Measurements from ENCODE around the gene ACOT8.
"Not testable (repeated sequence)": the region's sequence is repeated elsewhere in the genome, so short reads cannot be mapped to it uniquely, and the experiment has no call there.

The ACOT8 gene

DNA sequence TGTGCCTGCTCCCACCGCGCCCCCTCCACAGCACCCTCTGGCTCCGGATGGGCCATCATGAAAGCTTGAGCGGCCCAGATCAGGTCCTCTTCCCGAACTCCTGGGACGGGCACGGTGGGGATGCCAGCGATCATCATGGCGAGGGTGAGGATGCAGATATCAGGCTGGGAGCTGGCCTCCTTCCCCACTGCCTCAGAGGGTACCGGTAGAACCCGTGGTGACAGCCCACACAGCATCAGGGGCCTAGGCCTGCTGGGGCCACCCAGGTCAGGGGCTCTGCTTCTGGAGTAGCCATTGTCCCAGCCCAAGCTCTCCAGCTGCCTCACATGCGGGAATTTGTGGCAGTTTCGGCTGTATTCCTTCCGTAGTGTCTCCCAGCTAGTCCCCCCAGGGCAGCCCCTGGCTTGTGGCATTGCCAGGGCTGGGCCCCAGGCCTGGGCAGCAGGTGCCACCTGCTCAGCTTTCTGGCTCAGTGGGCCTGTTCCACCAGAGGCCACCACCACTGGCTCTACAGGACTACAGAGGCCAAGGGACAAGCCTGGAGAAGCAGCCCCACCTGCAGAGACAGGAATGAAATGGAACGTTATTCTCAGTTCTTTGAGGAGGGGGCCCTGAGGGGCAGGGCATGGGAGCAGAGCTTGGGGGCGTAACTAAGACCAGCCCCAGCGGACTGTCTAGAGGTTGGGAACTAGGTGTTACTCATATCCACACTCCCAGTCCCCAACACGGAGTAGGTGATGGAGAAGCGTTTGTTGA lies 29.6 kb upstream of the ACOT8 start:
- no peak for DNase-seq

DNA sequence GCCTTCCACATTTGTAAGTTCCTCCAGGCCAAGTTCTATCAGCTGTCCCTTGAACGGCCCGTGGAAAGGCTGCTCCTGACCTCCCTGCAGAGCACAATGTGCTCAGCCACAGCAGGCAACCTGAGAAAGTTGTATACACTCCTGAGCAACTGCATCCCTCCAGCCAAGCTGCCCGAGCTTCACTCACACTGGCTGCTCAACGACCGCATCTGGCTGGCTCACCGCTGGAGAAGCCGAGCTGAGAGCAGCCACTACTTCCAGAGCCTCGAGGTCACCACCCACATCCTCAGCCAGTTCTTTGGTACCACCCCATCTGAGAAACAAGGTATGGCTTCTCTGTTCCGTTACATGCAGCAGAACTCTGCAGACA lies 25.9 kb upstream of the ACOT8 start:
- DNase-seq: no peak

DNA sequence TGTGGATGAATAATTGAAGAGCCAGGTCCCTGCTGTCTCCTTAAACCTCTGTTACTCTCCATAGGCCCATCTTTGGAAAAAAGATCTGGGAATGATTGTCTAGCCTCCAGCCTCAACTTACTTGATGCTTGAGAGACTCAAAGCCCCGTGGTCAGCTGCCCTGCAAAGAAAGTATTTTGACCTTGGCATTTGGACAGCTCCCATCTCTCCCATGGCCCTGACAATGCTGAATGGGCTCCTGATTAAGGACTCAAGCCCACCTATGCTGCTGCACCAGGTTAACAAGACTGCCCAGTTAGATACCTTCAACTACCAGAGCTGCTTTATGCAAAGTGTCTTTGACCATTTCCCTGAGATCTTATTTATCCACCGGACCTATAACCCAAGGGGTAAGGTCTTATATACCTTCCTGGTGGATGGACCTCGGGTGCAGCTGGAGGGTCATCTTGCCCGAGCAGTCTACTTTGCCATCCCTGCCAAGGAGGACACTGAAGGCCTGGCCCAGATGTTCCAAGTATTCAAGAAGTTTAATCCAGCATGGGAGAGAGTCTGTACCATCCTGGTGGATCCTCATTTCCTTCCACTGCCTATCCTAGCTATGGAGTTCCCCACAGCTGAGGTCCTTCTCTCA lies 25.4 kb upstream of the ACOT8 start:
- no peak for DNase-seq

DNA sequence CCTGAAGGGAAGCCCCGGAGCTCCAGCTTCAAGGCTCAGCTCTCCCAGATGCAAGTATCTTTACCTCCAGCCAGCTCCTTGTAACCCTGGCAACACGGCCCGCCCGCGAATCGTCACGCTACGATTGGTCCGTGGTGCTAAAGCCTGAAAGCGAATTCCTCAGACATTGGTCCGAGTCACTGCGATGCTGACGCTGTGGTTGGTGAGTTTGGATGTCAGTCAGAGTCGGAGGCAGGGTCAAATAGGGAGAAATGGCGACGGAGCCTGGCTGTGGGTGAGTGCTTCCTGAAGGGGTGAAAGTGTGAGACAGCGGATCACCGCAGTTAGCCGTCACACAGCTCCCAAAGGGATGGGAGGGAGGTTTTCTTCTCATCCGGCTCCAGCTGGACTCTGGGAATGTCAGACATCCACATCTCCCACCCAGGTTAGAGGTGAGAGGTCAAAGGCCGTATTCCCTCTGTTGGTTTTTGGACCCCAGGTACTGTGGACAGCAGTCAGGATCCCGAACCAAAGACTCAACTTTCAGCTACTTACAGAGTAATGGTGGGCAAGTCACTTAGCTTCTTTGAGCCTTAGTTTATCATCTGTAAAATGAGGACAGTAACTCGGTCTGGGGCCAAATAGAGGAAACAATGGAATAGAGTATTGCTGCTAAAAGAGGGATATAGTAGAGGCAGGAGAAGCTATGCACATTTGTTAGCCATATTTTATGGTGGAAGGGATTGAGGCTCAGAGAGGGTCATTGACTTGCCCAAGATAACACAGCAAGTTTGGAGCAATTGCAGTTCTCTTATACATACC lies 24.0 kb upstream of the ACOT8 start, which contains the start of gene ZSWIM1:
Gene ZSWIM1, plus strand, starts transcription at position 240 of the 801 bp plus-strand sequence. CDS start 1,366 bp downstream, outside the sequence.
- DNase-seq: peak; percentile 91

DNA sequence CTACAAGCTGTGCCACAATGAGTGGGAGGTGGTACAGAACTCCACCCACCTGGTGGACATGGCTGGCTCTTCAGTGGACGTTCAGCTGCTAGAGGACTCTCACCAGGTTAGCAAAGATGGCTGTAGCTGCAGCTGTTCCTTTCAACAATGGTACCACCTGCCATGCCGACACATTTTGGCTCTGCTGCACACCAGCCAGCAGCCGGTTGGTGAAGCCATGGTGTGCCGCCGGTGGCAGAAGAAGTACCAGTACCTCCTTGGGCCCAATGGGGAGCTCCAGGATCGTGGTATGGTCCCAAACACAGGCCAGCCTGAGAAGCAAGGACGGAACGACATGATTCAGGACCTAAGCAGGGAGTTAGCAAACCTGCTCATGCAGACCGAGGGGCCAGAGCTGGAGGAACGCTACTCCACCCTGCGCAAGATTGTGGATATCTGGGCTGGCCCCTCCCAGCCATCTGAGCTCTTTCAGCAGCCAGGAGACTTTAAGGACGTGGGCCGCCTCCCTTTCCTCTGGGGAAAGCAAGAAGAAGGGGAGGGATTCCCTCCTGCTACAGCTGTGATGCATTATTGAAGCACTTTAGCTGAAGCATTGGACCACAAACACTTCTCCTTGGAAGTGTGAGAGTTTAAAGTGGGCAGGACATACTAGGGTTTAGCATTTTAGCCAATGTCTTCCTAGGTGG lies 21.0 kb upstream of the ACOT8 start:
- DNase-seq: no peak

DNA sequence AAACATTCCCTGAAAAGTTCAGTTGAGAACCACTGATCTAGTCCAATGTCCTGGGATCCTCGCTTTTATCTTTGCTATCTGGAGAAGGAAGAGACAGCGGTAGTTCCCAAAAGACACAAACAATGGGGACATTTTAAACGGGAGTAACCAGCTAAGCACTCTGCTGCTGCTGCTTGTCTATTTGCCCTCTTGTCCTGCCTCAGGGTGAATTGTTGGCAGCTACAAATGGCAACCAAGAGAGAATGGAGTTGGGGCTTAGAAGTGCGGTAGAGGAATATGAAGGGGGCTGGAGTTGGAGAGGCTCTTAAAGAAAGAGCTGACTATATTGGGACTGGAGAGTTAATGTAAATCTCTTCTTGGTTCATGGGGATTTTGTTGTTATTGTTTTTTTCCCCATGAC lies 17.4 kb upstream of the ACOT8 start:
- no peak for DNase-seq

DNA sequence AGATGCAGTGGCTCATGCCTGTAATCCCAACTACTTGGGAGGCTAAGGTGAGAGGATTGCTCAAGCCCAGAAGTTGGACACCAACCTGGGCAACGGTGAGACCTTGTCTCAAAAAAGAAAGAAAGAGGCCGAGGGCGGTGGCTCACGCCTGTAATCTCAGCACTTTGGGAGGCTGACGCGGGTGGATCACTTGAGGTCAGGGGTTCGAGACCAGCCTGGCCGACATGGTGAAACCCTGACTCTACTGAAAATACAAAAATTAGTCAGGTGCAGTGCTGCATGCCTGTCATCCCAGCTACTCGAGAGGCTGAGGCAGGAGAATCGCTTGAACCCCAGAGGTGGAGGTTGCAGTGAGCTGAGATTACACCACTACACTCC lies 16.9 kb upstream of the ACOT8 start:
- not testable (repeated sequence) for DNase-seq

DNA sequence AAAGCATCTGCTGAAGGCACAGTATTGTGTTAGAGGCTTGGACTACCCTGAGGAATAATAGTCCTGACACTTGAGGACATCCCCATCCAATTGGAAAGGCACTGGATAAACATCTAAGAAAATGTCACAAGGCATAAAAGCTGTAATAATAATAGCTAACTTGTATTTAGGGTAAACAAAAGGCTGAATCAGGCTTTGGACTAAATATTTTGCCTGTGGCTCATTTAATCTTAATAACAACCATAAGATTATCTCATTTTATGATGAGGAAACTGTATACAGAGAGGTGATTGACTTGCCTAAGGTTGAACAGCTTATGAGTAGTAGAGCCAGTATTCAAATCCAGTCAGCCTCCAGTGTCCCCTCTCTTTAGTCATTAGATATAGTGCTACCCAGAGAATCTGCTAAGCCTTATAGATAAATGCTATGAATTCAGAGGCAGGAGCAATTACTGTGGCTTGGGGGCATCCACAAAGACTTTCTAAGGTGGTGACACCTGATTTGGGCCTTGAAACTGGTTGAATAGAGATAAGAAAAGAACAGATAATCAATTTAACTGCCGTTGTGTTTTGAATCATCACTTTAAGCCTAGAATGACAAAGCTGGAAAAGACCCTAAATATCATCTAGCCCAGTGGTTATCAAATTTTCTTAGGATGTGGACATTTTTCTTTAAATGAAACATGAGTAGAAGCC lies 16.4 kb upstream of the ACOT8 start:
- DNase-seq: no peak

DNA sequence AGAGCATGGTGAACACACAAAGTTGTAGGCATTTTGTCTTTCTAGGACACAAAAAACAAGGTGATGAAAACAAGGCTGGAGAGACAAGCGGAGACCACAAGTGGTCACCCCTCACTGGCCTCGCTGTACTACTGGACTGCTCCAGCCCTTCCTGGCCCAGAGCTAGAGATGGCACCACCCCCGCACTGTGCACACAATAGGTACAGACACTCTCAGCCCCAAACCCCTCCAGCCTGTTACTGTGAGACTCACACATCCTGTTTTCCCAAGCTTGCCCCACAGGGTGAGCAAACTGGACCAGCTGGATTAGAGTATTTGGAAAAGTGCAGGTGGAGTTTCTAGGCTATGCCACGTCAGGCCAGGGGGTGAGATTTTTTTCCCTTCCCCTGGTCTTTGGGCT lies 15.4 kb upstream of the ACOT8 start:
- DNase-seq: no peak

DNA sequence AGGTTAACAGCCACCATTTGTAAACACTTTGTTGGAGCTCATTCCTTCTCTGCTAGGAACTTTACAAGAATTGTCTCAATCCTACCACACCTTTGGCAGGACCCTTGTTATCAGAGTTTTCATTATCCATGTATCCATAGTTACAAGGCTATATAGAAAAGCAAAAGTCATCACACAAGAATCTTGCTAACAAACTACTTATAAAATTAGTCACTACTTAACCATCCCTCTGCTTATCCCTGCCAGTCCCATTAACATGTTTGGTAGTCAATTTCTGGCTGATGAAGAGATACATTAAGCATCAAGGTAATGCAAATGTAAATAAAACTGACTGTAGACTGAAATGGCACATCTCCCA lies 10.6 kb upstream of the ACOT8 start:
- DNase-seq: no peak

DNA sequence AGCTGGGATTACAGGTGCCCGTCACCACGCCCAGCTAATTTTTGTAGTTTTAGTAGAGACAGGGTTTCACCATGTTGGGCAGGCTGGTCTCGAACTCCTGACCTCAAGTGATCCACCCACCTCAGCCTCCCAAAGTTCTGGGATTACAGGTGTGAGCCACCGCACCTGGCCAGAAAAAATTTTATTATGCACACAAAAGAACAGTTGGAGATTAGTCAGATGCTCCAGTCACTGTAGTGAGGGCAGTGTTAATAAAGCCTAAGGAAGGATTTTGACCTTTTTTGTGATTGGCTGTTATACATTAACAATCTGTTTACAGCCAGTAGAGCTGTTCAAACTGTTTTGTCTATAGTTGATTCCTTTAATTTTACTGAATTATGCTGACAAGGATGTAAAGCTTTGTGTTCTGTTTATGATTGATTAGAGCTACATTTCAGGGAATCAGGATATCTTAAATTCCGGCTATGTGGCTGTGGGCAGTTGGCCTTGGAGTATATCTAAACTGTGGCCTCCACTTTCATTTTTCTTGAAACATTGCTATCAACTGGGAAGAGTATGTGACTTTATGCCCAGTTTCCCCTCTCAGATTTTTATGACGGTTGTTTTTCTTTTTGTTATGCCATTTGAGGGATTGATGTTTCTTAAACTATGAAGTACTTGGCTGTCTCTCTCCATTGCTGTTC lies 10.1 kb upstream of the ACOT8 start:
- no peak for DNase-seq

DNA sequence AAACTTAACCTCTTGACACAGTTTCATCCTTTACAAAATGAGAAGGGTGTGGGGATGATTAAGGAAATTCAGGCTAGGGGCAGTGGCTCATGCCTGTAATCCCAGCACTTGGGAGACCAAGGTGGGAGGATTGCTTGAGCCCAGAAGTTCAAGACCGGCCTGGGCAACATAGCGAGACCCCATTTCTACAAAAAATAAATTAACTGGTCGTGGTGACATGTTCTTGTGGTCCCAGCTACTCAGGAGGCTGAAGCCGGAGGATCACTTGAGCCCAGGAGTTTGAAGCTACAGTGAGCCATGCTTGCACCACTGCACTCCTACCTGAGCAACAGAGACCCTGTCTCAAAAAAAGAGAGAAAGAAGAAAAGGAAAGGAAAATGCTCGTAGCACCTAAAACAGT lies 9.3 kb upstream of the ACOT8 start:
- no peak for DNase-seq

DNA sequence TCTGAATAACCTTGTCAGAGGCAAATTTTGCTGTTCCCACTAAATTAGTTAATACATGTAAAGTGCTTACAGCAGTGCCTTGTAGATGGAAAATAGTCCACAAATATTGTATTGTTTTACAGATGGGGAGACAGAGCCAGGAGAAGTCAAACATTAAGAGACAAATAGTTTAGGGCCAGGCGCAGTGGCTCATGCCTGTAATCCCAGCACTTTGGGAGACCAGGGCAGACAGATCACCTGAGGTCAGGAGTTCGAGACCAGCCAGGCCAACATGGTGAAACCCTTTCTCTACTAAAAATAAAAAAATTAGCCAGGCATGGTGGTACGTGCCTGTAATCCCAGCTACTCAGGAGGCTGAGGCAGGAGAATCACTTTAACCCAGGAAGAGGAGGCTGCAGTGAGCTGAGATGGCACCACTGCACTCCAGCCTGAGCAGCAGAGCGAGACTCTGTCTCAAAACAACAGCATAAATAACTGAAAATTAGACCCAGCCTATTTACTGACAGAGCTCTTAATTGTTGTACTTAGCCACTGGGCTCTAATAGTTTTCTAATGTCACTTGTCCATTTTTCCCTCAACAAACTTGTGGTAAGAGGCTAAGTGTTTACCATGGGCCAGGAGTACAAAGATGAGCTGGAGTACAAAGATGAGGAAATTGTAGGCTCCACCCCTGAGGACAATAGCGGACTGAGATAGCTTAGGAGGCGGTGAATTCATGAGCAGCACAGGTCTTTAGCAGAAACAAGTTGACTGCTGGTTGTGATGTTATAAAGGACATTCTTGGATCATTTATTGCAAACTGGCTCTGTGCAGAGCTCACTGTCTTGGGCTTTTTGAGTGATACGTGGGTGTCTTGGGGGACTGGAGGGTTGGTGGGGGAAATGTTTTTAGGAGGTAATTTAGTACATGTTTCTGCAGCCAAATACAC lies 6.6 kb upstream of the ACOT8 start:
- no peak for DNase-seq

DNA sequence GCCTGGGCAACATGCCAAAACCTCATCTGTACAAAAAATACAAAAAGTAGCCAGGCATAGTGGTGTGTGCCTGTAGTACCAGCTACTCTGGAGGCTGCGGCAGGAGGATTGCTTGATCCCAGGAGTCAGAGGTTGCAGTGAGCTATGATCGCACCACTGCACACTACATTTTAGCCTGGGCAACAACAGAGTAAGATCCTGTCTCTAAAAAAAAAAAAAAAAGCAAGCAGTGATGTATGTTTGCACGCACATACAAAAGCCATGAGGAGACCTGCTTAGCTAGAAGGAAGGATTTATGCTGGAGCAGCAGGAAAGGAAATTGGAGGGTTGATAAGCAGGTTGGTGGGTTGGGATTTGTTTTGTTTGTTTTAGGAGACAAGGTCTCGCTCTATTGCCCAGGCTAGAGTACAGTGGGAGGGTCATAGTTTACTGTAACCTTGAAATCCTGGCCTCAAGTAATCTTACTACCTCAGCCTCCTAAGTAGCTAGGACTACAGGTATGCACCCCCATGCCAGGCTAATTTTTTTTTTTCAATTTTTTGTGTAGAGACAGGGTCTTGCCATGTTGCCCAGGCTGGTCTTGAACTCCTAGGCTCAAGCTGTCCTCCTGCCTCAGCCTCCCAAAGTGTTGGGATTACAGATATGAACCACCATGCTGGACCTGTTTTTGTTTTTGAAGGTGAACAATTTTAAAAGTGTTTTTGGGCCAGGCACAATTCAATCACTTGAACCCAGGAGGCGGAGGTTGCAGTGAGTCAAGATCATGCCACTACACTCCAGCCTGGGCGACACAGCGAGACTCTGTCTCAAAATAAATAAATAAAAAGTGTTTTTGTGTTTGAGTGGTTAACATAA lies 4.3 kb upstream of the ACOT8 start:
- no peak for DNase-seq

DNA sequence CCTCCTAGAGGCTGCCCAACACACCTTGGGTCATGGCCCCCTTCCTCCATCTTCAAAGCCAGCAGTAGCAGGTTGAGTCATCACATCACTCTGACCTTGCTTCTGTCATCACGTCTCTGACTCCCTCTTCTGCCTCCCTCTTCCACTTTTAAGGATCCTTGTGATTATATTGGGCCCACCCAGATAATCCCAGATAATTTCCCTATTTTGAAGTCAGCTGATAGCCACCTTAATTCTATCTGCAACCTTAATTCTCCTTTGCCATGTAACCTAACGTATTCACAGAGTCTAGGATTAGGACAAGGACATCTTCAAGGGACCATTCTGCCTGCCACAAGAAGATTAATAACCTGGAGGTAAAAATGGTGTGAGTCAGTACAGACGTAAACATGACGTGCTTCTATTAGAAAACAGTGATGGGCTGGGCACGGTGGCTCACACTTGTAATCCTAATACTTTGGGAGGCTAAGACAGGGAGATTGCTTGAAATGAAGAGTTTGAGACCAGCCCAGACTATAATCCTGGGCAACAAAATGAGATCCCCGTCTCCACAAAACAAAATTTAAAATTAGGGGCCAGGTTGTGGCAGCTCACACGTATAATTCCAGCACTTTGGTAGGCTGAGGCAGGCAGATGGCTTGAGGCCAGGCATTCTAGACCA lies 3.5 kb upstream of the ACOT8 start:
- DNase-seq: no peak

DNA sequence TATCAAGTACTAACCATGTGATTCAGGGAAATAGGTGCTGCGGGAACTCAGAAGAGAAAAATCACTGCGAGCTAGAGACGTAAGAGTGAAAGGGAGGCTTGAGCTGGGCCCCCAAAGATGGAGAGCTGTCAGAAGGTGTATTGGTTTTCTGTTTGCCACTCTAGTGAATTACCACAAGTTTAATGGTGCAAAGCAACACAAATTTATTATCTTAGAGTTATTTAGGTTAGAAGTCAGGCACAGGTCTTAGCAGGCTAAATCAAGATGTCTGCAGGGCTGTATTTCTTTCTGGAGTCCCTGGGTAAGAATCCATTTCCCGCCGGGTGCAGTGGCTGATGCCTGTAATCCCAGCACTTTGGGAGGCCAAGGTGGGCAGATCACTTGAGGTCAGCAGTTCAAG lies 2.7 kb upstream of the ACOT8 start:
- DNase-seq: no peak

DNA sequence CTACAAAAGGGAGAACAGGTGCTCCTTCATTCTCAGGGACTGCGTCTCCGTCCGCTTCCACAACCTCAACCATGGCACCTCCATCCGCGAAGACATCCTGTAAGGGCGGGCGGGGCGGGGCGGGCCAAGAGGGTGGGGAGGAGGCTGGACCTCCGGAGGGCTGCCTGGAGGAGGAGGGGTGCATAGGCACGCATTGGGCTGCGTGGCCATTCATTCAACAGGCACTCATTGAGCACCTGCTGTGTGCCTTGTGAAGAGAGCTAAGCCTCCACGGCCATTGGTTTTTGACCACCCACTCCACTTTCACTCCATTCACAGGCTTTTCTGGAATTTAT lies 657 bp upstream of the ACOT8 start:
- DNase-seq: no peak

DNA sequence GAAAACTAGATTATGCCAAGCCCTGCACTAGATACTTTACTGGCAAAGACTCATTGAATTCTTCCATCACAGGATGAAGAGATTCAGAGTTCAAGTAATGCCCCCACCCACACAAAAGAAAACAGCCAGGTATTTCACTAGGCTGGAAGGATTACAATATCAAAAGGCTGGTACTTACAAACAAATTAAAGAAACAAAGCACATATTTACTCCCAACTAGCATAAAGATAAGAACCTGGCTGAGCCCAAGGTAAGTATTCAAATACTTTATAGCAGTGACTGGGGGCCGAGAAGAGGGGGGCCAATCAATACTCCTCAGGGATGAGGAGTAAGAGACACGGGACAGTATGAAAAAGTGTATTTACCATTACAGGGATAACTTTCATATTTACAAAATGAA lies 3.7 kb downstream of the ACOT8 start:
- DNase-seq: no peak

DNA sequence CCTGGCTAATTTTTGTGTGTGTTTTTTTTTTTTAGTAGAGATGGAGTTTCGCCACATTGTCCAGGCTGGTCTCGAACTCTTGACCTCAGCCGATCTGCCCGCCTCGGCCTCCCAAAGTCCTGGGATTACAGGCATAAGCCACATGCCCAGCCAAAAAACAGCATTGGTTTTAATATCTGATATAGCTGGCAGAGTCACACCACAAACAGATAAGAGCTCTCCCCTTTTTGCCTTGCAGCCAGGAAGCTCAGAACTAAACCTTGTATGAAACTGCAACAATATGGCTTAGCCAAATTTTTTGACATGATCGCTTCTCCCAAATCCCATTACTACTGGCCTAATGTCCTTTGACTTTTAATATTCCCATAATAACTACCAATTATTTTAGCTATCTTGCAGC lies 4.9 kb downstream of the ACOT8 start:
- DNase-seq: no peak

DNA sequence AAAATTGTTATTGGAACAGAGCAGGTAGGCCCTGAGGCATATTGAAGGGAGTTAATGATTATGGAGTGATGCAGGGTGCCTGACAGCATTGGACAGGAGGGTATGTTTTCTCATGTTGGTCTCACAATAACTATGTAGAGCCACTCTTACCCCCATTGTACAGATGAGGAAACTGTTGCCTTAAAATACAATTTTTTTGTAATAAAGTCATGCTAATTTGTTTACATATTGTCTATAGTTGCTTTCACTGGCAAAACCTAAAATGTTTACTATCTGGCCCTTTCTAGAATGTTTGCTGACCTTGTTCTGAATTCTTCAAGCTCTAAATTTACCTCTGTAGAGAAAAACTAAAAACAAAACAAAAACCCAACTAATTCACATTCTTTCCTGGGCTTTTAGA lies 5.7 kb downstream of the ACOT8 start:
- no peak for DNase-seq

Measured in NCI-H2081 treated with DMSO at 0.1 percent for 48 hours (cell line).